SH-SY5Y (cell line): ENCODE results near the gene CCDC6.

ENCODE experiments used
- GATA2 ChIP-seq: IDR thresholded peaks from 2 replicates; pipeline ENCODE4 v1.6.1; 2011; ENCODE audit warnings: mild to moderate bottlenecking, low read depth, low read length
- GATA3 ChIP-seq: IDR thresholded peaks from 2 replicates; pipeline ENCODE4 v1.6.1; 2011; ENCODE audit warnings: low read depth, mild to moderate bottlenecking, low read length, moderate library complexity

Gene CCDC6

GRCh38 chr10:59793919-59794318 is 112.4 kb downstream of the CCDC6 start:
- TF ChIP-seq GATA3 (no peak), GATA2 (no peak)

GRCh38 chr10:59792812-59793211 is 113.5 kb downstream of the CCDC6 start:
- TF ChIP-seq GATA3 (no peak), GATA2 (no peak)

- no peak for TF ChIP-seq GATA3
- no peak for TF ChIP-seq GATA2
Observed at GRCh38 chr10:59791601-59792000, 114.8 kb downstream of the CCDC6 start.

GRCh38 chr10:59781511-59781910 is 124.8 kb downstream of the CCDC6 start:
- TF ChIP-seq GATA3 (no peak), GATA2 (no peak)

GRCh38 chr10:59779756-59780533 is 126.4 kb downstream of the CCDC6 start:
- no peak for TF ChIP-seq GATA2
- TF ChIP-seq GATA3, result no peak

GRCh38 chr10:59774451-59774850 is 131.9 kb downstream of the CCDC6 start:
- no peak for TF ChIP-seq GATA3
- no peak for TF ChIP-seq GATA2

GRCh38 chr10:59773088-59773487 is 133.3 kb downstream of the CCDC6 start:
- TF ChIP-seq GATA2 (no peak), GATA3 (no peak)

GRCh38 chr10:59771162-59771807 is 135.1 kb downstream of the CCDC6 start:
- TF ChIP-seq GATA2, result no peak
- TF ChIP-seq GATA3, result no peak

GRCh38 chr10:59770689-59771088 is 135.7 kb downstream of the CCDC6 start:
- TF ChIP-seq GATA2 (no peak), GATA3 (no peak)

GRCh38 chr10:59762505-59762904 is 143.9 kb downstream of the CCDC6 start:
- TF ChIP-seq GATA2, result no peak
- TF ChIP-seq GATA3, result no peak

GRCh38 chr10:59757966-59758365 is 148.4 kb downstream of the CCDC6 start:
- no peak for TF ChIP-seq GATA2
- no peak for TF ChIP-seq GATA3

- no peak for TF ChIP-seq GATA3
Observed at GRCh38 chr10:59754951-59755350, 151.4 kb downstream of the CCDC6 start.

- TF ChIP-seq GATA2, result no peak
- TF ChIP-seq GATA3, result no peak
Observed at GRCh38 chr10:59753267-59753666, 153.1 kb downstream of the CCDC6 start, which contains the start of gene MRLN. TSS of gene MRLN (minus strand) at chr10:59753455.

GRCh38 chr10:59752278-59752940 is 153.9 kb downstream of the CCDC6 start:
- TF ChIP-seq GATA3, result no peak
- no peak for TF ChIP-seq GATA2

- TF ChIP-seq GATA3, result no peak
- no peak for TF ChIP-seq GATA2
Observed at GRCh38 chr10:59750155-59750945, 156.0 kb downstream of the CCDC6 start.
